Stimulated activated CD4-positive, alpha-beta T cell treated with anti-CD3 and anti-CD28 coated beads, Interleukin-15, amount 100 ng/mL, for 1 hour (primary cell): ENCODE measurements around the gene LAMA2.

Source experiments
- DNase-seq, 2 donors: peaks; one replicate each; pipeline ENCODE4 v3.0.0-alpha.2; 2020; ENCODE audit warnings: low read depth in 1 of 2, low spot score in 1 of 2

The LAMA2 gene, protein sequence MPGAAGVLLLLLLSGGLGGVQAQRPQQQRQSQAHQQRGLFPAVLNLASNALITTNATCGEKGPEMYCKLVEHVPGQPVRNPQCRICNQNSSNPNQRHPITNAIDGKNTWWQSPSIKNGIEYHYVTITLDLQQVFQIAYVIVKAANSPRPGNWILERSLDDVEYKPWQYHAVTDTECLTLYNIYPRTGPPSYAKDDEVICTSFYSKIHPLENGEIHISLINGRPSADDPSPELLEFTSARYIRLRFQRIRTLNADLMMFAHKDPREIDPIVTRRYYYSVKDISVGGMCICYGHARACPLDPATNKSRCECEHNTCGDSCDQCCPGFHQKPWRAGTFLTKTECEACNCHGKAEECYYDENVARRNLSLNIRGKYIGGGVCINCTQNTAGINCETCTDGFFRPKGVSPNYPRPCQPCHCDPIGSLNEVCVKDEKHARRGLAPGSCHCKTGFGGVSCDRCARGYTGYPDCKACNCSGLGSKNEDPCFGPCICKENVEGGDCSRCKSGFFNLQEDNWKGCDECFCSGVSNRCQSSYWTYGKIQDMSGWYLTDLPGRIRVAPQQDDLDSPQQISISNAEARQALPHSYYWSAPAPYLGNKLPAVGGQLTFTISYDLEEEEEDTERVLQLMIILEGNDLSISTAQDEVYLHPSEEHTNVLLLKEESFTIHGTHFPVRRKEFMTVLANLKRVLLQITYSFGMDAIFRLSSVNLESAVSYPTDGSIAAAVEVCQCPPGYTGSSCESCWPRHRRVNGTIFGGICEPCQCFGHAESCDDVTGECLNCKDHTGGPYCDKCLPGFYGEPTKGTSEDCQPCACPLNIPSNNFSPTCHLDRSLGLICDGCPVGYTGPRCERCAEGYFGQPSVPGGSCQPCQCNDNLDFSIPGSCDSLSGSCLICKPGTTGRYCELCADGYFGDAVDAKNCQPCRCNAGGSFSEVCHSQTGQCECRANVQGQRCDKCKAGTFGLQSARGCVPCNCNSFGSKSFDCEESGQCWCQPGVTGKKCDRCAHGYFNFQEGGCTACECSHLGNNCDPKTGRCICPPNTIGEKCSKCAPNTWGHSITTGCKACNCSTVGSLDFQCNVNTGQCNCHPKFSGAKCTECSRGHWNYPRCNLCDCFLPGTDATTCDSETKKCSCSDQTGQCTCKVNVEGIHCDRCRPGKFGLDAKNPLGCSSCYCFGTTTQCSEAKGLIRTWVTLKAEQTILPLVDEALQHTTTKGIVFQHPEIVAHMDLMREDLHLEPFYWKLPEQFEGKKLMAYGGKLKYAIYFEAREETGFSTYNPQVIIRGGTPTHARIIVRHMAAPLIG (N-terminal part only)

DNA sequence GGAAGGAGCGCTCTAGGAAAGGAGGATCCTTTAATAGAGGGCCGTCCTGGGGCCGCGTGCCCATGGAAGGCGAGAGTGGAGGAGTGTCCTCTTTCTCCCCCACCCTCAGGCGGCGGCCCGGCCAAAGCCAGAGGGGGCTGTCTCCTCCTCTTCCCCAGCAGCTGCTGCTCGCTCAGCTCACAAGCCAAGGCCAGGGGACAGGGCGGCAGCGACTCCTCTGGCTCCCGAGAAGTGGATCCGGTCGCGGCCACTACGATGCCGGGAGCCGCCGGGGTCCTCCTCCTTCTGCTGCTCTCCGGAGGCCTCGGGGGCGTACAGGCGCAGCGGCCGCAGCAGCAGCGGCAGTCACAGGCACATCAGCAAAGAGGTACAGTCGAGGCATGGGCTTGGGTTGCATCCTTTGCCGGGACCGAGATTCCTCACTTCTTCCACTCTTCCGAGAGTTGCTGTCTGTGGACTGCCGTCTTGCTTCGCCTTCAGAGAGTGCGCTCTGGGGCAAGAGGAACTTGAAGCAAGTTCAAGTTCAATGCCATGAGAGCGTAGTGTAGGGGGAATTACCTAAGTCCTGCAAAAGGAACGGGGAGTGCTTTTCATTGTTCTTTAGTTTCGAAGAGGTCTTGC, at the start of gene LAMA2:
LAMA2 (plus strand) TSS at position 148 of the 621 bp plus-strand sequence; CDS start at position 256, 108 bp downstream.
- peak in 1 of 2 donors; percentile 0 for DNase-seq

DNA sequence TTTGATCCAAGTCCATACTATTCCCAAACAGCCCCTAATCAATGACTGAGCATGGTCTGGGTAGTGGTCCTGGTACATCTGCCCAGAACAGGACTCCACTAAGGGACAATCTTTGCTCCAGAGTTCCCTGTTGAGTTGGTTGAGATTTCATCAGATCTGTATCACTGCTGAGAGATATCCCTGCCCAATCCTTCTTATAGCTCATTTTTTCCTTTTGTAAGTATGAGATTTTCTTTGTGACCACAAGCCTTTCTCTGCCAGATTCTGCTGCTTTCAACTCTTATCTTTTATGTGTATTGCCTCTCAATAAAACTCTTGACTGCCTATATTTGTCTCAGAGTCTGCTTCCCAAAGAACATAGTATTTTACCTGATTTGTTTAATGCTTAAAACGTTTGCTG, 46.2 kb upstream of the LAMA2 start:
- DNase-seq, result no peak

DNA sequence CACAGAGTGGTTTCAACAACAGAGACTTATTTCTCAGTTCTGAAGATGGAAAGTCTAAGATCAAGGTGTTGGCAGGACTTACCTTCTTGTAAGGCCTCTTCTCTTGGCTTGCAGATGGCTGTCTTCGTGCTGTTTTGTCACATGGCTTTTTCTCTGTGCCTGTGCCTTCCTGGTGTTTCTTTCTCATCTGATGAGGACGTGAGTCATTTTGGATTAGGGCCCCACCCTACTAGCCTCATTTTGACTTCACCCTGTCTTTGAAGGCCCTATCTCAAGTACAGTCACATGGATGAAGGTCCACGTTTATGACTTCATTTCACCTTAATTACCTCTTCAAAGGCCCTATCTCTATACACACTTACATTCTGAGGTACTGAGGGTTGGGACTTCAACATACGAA, 41.4 kb upstream of the LAMA2 start:
- DNase-seq, result no peak

DNA sequence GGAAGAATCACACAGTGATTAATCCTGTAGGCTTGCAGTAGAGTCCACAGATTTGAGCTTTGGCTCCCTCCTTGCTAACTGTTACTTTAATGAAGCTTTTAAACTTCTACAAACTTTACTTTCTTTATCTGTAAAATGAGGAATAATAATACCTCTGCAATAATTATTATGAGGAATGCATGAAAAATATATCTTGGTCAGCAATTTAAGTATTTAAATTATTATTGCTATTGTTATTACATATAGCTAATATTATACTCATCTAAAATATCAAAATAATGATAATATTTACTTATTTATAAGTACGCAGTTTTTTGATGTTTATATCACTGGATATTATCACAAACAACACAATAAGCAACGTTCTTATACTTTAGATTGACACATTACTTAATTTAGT, 38.3 kb upstream of the LAMA2 start:
- DNase-seq, result no peak

DNA sequence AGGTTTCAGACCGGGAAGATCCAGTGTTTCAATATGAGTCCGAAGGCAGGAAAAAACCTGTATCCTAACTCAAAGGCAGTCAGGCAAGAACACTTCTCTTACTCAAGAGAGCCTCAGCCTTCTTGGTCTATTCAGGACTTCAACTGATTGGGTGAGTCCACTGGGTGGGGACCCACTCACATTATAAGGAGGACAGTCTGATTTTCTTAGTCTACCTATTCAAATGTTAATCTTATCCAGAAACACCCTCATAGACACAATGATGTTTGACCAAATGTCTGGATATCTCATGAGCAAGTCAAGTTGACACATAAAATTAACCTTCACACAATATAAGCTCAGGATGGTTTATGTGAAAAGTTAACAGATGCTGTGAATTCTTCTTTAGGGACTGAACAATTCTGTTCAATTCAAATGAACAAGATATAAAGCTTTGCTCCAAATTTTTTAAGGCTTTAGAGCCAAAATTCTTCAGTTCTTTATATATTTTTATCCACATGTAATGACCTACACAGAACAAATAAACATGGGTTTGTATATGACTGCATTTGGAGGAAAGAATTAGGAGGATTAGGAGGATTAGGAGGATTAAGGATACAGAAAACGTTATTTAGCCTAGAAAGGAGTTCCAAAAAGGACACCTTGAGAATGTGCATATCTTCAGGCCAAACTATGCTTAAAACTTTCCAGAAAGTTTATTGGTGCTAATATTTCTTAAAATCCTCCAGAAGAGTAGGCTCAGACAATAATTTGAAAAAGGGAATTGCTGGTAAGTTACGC, 35.3 kb upstream of the LAMA2 start:
- DNase-seq, result no peak

DNA sequence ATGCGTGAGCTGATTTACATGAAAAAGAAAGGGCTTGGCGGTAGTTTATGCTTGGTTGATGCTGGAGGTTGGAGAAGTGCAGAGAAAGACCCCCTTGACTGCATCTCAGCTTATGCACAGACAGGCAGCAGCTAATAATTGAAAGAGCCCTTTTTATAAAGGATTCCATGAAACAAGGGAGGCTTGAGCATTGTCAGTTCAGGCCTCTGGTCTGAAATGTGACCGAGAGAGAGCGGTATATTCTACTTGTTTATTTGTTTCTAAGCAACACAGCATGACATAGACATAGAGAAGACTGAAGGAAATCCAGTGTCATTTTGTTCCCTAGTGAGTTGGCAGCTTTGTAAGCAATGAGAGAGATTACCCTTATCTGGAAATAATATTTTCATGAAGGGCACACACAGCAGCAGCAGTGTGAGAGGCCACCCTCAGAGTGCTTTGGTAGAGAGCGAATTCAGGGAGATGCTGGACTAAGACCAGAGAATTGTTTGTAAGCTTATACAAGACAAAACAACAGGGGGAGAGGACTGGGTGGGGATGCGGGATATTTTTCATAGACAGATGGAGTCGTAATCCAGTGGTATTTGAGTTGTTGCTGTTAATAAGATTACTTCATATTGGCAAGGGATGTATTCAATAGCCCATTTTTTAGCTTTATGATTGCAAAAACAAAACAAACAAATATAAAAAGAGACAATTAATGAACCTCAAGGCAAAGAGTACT, 34.6 kb upstream of the LAMA2 start:
- DNase-seq, result no peak

DNA sequence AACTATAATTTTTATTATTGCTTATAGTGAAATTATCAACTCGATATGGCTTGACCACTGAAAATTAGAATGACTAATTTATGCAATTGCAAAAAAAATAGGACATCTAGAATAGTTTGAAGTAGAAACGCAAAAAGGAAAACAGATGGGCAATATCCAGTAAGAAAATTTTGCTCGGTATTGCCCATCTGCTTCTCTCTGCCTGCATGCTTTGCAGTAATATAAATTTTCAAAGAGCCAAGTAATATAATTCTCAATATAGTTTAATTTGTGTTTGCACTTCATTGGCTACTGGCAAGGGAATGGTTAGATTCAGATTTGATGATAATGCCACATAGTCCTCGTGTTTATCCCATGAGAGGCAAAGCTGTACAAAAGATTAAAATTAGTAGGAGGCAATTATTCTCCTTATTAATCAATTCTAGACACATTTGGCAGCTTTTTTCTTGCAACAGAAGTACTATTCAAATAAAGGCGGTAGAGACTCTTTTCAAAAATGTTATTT, 27.3 kb upstream of the LAMA2 start:
- no peak for DNase-seq

DNA sequence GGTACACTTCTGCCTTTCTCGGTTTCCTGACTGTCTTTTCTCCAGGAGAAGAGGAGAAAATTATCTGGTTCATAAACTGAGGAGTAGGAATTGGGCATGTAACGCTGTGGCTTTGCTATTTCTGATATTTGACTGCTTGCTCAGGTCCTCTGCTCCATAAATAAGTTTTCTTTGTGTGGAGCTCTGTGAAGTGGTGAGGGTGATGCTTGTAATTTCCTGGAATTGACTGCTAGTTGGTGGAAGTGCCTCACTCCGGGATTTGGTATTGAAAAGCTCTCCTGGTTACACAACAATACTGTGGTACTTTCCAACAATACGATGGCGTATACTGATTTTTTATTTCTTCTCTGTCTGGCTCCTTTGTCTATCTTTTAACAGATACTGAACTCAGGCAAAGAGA, 25.1 kb upstream of the LAMA2 start:
- DNase-seq, result no peak

DNA sequence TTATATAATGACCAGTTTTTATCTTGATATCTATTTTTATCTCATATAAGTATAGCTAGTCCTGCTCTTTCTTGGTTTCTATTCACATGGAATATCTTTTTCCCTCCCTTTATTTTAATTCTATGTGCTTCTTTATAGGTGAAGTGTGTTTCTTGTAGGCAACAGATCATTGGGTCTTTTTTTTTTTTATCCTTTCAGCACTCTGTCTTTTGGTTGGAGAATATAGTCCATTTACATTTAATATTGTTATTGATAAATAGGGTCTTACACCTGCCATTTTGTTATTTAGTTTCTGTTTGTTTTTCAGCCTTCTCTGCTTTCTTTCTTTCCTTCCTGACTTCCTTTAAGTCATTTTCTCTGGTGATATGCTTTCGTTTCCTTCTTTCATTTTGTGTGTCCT, 22.2 kb upstream of the LAMA2 start:
- no peak for DNase-seq

DNA sequence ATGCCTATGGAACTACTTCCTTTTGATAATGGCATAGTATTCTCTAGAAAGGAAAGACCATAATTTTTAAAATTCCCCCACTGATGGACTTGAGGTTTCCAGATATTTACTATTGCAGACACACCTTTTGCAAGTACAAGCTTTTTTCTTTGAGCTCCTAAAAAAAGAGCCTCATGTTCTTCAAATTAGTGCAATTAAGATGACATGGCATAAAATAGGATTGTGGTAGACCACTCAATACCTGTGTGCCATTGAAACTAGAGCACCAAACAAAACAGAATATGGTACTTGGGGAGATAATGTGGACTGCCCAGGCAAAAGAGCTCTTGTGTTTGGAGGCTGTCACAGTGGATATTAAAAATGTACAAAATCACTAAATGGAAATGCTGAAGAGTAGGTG, 19.0 kb upstream of the LAMA2 start:
- DNase-seq, result no peak

DNA sequence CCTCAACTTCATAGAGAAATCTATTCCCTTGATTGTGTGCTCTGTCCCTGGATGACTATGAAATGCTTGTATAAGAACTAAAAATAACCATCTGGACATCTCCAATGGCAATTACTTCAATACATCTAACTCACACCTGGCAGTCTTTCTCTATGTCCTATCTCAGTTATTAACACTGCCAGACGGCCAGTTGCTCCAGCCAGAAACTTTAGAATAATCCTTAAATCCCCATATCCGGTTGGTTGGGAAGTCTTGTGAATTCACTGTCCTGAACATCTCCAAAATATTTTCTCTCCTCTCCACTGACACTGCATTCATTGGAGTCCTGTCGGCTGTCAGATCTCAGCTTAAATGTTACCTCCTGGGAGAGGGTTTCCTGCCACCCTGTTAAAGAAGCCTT, 12.2 kb upstream of the LAMA2 start:
- DNase-seq, result no peak

DNA sequence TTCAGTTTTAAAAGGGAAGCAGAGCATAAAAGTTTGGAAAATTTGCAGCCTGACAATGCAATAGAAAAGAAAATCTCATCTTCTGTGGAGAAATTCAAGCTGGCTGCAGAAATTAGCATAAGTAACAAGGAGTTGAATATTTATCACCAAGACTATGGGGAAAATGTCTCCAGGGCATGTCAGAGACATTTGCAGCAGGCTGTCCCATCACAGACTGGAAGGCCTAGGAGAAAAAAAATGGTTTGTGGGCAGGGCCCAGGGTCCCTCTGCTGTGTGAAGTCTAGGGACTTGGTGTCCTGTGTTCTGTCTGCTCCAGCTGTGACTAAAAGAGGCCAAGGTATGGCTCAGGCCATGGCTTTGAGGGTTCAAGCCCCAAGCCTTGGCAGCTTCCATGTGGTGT, 8.1 kb upstream of the LAMA2 start:
- DNase-seq, result no peak

DNA sequence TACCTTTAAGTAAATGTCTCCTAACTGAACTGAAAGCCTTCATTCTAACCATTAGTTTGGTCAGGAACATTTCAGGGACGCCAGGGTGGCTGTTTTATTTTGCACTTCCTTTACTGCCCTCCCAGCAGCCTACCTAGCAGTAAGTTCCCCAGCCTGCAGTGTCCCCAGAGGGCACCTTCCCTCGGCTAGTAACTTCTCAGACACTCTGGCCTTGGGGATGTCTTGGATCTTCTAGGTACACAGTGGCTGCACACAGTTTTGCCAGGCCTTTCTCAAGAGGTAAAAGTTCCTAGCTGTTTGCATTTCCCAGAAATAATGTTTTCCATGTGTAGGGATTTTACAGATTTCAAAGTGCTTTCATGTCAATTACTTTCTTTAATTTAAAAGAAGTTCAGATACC, 378 bp upstream of the LAMA2 start:
- DNase-seq, result no peak

DNA sequence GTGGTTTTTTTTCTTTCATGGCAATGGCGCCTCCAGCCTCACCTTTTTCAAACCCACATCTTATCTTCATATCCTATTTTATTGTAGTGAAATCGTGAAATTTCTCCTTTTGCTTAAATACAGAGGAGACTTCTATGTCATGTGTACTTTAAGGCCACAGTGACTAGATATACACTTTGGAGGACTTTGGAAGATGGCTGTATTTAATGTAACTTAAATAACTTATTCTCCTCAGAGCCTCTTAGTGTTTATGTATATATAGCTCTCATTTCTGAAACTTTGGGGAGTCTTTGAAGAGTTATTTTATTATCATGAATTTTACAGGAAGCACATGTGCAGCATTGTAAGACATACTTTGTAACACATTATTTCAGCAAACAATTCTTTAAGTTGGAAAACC, 968 bp downstream of the LAMA2 start:
- DNase-seq, result no peak

DNA sequence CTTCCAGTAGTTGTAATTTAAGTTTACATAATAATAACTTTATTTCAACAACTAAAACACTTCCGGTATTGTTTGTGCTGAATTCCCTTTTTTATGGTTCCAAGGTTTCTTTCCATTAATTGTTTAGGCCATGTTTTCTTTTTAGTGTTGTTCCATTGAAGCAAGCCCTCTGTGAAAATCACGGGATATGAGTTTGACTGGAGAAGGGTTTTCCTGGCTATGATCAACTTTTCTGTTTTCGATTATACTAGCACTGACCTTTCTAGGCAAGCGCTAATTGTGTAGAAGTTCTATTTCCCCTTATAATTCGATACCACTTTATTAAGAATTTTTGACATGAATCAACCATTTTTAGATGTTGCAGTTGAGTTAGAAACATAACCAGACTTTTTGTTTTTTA, 2.4 kb downstream of the LAMA2 start:
- DNase-seq, result no peak

DNA sequence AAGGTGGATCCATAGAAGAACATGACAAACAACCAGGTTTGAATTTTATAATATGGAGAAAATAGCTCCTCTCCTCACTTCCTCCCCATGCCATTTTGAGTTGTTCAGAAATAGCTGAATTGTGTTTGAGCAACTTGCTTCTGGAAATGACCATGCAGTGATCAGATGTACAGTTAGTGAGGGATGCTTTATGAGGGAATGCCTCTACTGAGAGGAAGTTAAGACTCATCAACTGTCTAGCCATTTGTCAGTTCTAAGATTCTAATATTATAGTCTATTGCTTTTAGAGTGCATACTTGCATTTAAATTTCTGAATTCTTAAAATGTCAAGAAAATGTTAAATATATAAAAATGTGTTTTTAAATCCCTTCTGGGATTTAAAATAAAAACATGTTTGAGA, 3.8 kb downstream of the LAMA2 start:
- no peak for DNase-seq

DNA sequence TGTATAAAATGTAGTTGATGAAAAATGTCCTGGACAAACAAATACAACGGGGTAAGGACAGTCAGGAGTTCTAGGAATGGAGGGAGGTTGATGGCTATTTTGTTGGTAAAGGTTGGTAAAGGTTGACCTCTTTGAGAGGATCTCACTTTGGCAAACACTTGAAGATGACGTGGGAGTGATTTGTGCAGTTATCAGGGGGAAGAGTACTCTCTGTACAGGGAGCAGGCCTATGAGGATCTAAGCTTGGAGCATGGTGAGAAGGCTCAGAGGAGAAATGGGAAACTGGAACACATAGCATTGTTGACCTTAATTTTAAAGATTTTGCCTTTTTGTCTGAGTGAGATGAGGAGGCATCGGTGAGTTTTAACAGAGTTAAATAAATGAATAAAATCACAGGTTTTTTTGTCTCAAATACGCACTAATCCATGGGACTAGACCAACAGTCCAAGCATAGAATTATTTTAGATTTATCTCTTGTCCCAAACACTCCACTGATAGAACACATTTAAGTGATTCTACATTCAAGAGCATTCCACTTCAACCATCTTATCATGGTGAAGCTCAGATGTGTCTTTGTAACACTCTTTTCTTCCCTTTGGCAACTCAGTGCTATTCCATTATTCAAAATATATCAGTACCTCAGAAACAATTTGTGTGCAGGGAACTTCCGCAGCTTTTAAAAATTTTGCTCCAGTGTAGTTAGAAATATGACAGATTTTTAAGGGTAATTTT, 5.7 kb downstream of the LAMA2 start:
- no peak for DNase-seq

DNA sequence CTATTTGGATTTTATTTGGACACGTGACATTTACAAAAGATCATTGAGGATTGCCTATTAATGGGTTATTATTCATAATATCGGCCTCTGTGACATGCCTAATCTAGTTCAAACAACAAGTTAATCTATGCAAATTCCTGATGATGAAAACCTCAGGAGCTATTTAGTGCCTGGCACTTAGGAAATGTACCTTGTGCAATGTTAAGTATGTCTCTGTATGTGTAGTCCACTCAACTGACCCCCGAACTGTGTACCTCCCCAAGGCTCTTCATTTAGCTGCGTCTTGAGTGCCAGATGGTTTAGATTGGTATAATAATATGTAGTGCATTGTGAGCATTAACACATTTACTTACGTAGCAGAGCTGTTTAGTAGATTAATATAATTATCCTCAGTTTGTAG, 6.9 kb downstream of the LAMA2 start:
- DNase-seq, result no peak

DNA sequence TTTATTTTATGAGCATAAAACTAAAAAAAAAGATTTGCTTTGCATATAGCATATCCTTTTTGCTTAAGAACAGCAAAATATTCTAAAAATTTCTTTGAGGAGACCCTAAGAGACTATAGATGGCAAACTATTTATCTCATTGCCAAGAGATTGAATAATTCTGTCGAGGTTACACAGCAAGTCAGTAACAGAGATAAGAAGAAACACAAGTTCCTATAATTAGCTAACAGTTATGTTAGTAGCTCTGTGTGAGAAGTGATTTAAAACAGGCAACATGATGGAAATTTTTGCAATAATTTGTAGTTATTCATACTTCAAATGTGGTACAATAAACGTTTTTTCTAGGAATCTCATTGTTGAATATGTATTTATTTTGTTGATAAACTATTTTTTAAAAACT, 9.1 kb downstream of the LAMA2 start:
- no peak for DNase-seq
